H9 (cell line): Measurements from ENCODE around the gene TMEM92. TPM values are rescaled to one million over a fixed set of nuclear protein-coding genes. Genes with fewer than 3 reads are reported as not detected.

ENCODE experiments used
- DNase-seq: peaks from one replicate; pipeline ENCODE4 v3.0.0-alpha.2; 2017
- H2AFZ ChIP-seq: one replicate; pipeline ENCODE4 v1.6.1; 2013; ENCODE audit warnings: mild to moderate bottlenecking, low read length, control low read depth, moderate library complexity
- H2AK5ac ChIP-seq: 2 replicates; pipeline ENCODE4 v1.6.1; 2013; ENCODE audit warnings: low read length, control low read depth, mixed read lengths; ENCODE audit not compliant: insufficient read length
- H2BK120ac ChIP-seq: one replicate; pipeline ENCODE4 v1.6.1; 2013; ENCODE audit warnings: low read depth, mild to moderate bottlenecking, low read length, control low read depth, inconsistent platforms; ENCODE audit not compliant: poor library complexity, severe bottlenecking
- H2BK12ac ChIP-seq: 2 replicates; pipeline ENCODE4 v1.6.1; 2013; ENCODE audit warnings: low read length, control low read depth, mixed read lengths, low read depth; ENCODE audit not compliant: insufficient read length
- H2BK15ac ChIP-seq: 2 replicates; pipeline ENCODE4 v1.6.1; 2013; ENCODE audit warnings: low read depth, low read length, control low read depth
- H2BK20ac ChIP-seq: one replicate; pipeline ENCODE4 v1.6.1; 2013; ENCODE audit warnings: low read depth, mild to moderate bottlenecking, low read length, control low read depth, inconsistent platforms; ENCODE audit not compliant: poor library complexity, severe bottlenecking
- H2BK5ac ChIP-seq: 2 replicates; pipeline ENCODE4 v1.6.1; 2013; ENCODE audit warnings: low read length, control low read depth, mixed read lengths; ENCODE audit not compliant: insufficient read length
- H3K14ac ChIP-seq: 2 replicates; pipeline ENCODE4 v1.6.1; 2013; ENCODE audit warnings: low read length, control low read depth; ENCODE audit not compliant: insufficient read depth
- H3K18ac ChIP-seq: 2 replicates; pipeline ENCODE4 v1.6.1; 2013; ENCODE audit warnings: low read depth, mild to moderate bottlenecking, mixed read lengths, low read length, control low read depth; ENCODE audit not compliant: insufficient read length
- H3K23ac ChIP-seq: 2 replicates; pipeline ENCODE4 v1.6.1; 2013; ENCODE audit warnings: low read length, control low read depth, mixed read lengths, low read depth; ENCODE audit not compliant: insufficient read length
- H3K23me2 ChIP-seq: 2 replicates; pipeline ENCODE4 v1.6.1; 2013; ENCODE audit warnings: low read depth, mild to moderate bottlenecking, mixed read lengths, low read length, control low read depth; ENCODE audit not compliant: insufficient read length, poor library complexity, severe bottlenecking
- H3K27ac ChIP-seq: 2 replicates; pipeline ENCODE4 v1.5.1; 2013; ENCODE audit warnings: low read length, control low read depth, mixed read lengths, low read depth; ENCODE audit not compliant: insufficient read length
- H3K27me3 ChIP-seq: 2 replicates; pipeline ENCODE4 v1.6.1; 2013; ENCODE audit warnings: low read length, control low read depth, inconsistent platforms; ENCODE audit not compliant: insufficient read depth
- H3K4ac ChIP-seq: 2 replicates; pipeline ENCODE4 v1.6.1; 2013; ENCODE audit warnings: low read depth, mild to moderate bottlenecking, control low read depth, inconsistent platforms, low read length, moderate library complexity
- H3K4me1 ChIP-seq: 2 replicates; pipeline ENCODE4 v1.6.1; 2013; ENCODE audit warnings: low read length, control low read depth, inconsistent platforms; ENCODE audit not compliant: insufficient read depth
- H3K4me2 ChIP-seq: 2 replicates; pipeline ENCODE4 v1.6.1; 2013; ENCODE audit warnings: low read length, control low read depth, mixed read lengths; ENCODE audit not compliant: insufficient read length, insufficient read depth
- H3K56ac ChIP-seq: 2 replicates; pipeline ENCODE4 v1.6.1; 2013; ENCODE audit warnings: low read depth, mild to moderate bottlenecking, mixed read lengths, low read length, control low read depth; ENCODE audit not compliant: insufficient read length
- H3K79me1 ChIP-seq: 2 replicates; pipeline ENCODE4 v1.6.1; 2013; ENCODE audit warnings: low read depth, mild to moderate bottlenecking, moderate library complexity, low read length, control low read depth, inconsistent platforms; ENCODE audit not compliant: insufficient read depth, poor library complexity, severe bottlenecking
- H3K79me2 ChIP-seq: 2 replicates; pipeline ENCODE4 v1.6.1; 2013; ENCODE audit warnings: low read length, control low read depth, inconsistent platforms; ENCODE audit not compliant: insufficient read depth
- H3K9ac ChIP-seq: 2 replicates; pipeline ENCODE4 v1.6.1; 2013; ENCODE audit warnings: low read length, control low read depth, mixed read lengths; ENCODE audit not compliant: insufficient read length; ENCODE audit errors: extremely low read depth
- H3K9me3 ChIP-seq: one replicate; pipeline ENCODE4 v1.6.1; 2013; ENCODE audit warnings: low read depth, low read length, inconsistent platforms; ENCODE audit not compliant: control insufficient read depth
- H3T11ph ChIP-seq: one replicate; pipeline ENCODE4 v1.6.1; 2013; ENCODE audit warnings: mild to moderate bottlenecking, low read length, control low read depth, inconsistent platforms
- H4K20me1 ChIP-seq: one replicate; pipeline ENCODE4 v1.6.1; 2013; ENCODE audit not compliant: control insufficient read depth, insufficient read length, insufficient read depth
- H4K5ac ChIP-seq: 2 replicates; pipeline ENCODE4 v1.6.1; 2013; ENCODE audit warnings: low read depth, mild to moderate bottlenecking, mixed read lengths, low read length, control low read depth; ENCODE audit not compliant: insufficient read length
- H4K8ac ChIP-seq: replicated peaks from 2 replicates; pipeline ENCODE4 v1.6.1; 2013; ENCODE audit warnings: low read length, control low read depth, mixed read lengths, low read depth; ENCODE audit not compliant: insufficient read length
- H4K91ac ChIP-seq: 2 replicates; pipeline ENCODE4 v1.6.1; 2013; ENCODE audit warnings: low read depth, mild to moderate bottlenecking, moderate library complexity, mixed read lengths, low read length, control low read depth; ENCODE audit not compliant: insufficient read length
- H3K27ac Mint-ChIP-seq, 3 experiments: 2 replicates in 2 of 3; 3 replicates in 1 of 3; pipeline ENCODE4 v1.8.0; 2020 to 2021; ENCODE audit warnings: mixed read lengths in 3 of 3, mild to moderate bottlenecking in 1 of 3, moderate library complexity in 1 of 3
- H3K27me3 Mint-ChIP-seq: 2 replicates; pipeline ENCODE4 v1.8.0; 2021; ENCODE audit warnings: low read depth, mild to moderate bottlenecking, moderate library complexity, mixed read lengths
- H3K36me3 Mint-ChIP-seq, 3 experiments: 2 replicates in 2 of 3; 3 replicates in 1 of 3; pipeline ENCODE4 v1.8.0; 2020 to 2021; ENCODE audit warnings: low read depth in 3 of 3, mixed read lengths in 3 of 3; ENCODE audit not compliant: insufficient read depth in 1 of 3
- H3K4me1 Mint-ChIP-seq, 2 experiments: 2 replicates each; pipeline ENCODE4 v1.8.0; 2020; ENCODE audit warnings: mixed read lengths in 2 of 2
- H3K4me3 Mint-ChIP-seq, 2 experiments: 2 replicates in 1 of 2; 3 replicates in 1 of 2; pipeline ENCODE4 v1.8.0; 2020 to 2021; ENCODE audit warnings: mild to moderate bottlenecking in 2 of 2, mixed read lengths in 2 of 2, moderate library complexity in 1 of 2
- H3K9me3 Mint-ChIP-seq, 2 experiments: 2 replicates in 1 of 2; 3 replicates in 1 of 2; pipeline ENCODE4 v1.8.0; 2020; ENCODE audit warnings: mild to moderate bottlenecking in 2 of 2, mixed read lengths in 2 of 2, moderate library complexity in 1 of 2
- CTCF ChIP-seq: fragments of 200-600 bp; sonication (generic); conservative IDR thresholded peaks from 3 replicates; pipeline ENCODE4 v1.8.0; 2021; ENCODE audit warnings: antibody characterized with exemption, mild to moderate bottlenecking
- WGBS: extraction: QIAGEN DNeasy Blood & Tissue Kit; methylation state at CpG from one replicate; pipeline ENCODE4 v1.1.7; 2013; ENCODE audit warnings: missing lambda C conversion rate, low lambda C conversion rate, mixed read lengths; ENCODE audit not compliant: insufficient read length; ENCODE audit errors: extremely low coverage; 5-methylcytosine and 5-hydroxymethylcytosine counted together
- total RNA-seq: library from RNA; stranded (reverse); gene quantifications from 2 replicates; pipeline ENCODE4 v1.2.1, GENCODE V29; 2021

TMEM92 gene
- total RNA-seq, 1 experiment from 2014 or later: 10.9 TPM

GRCh38 chr17:50280801-50281441 lies 6.7 kb downstream of the TMEM92 start:
- no peaks in the 10 kb centered on the region; the same call in 1 of the 2 replicates for H3K27me3 ChIP-seq
- H2BK12ac ChIP-seq: no peak overlapping the region
- no peak overlapping the region for H3K4me3 Mint-ChIP-seq
- no peak overlapping the region for H3K56ac ChIP-seq
- H3K4ac ChIP-seq: no peak overlapping the region
- no peak overlapping the region for H2AFZ ChIP-seq
- no CpG with 5 or more reads among the region's 7 CpGs for WGBS
- no peak overlapping the region for H3K27ac ChIP-seq
- no peak overlapping the region for H3K4me2 ChIP-seq
- H2BK5ac ChIP-seq: no peak overlapping the region
- H4K5ac ChIP-seq: no peak overlapping the region
- H3K23me2 ChIP-seq: no peaks in the 10 kb centered on the region
- H3K79me2 ChIP-seq: no peaks in the 10 kb centered on the region
- H3K18ac ChIP-seq: no peak overlapping the region
- H4K8ac ChIP-seq: no peak overlapping the region
- H3K14ac ChIP-seq: no peak overlapping the region
- no peak overlapping the region for H2BK120ac ChIP-seq
- no peak overlapping the region for H3T11ph ChIP-seq
- H3K9me3 ChIP-seq: no peaks in the 10 kb centered on the region
- H3K27ac Mint-ChIP-seq: peak overlapping the region in 1 of 3 experiments; percentile 81; a peak in 1 of 7 replicates
- peaks cover 16% of the 10 kb centered on the region for H3K27me3 Mint-ChIP-seq
- H2BK15ac ChIP-seq: no peak overlapping the region
- no peaks in the 10 kb centered on the region for H4K20me1 ChIP-seq
- H3K9ac ChIP-seq: no peak overlapping the region
- H3K36me3 Mint-ChIP-seq: peaks cover 16 to 27% (median 16%) of the 10 kb centered on the region in 3 experiments; a peak in 6 of 7 replicates
- H3K4me1 Mint-ChIP-seq: peaks cover 45 to 48% of the 10 kb centered on the region in 2 experiments
- no peak for DNase-seq
- no peak overlapping the region for H4K91ac ChIP-seq
- H3K9me3 Mint-ChIP-seq: peaks cover 10 to 12% of the 10 kb centered on the region in 2 experiments; a peak in 4 of 5 replicates
- peaks cover 10% of the 10 kb centered on the region; the same call in 1 of the 2 replicates for H3K4me1 ChIP-seq
- no peak for TF ChIP-seq CTCF
- no peaks in the 10 kb centered on the region for H3K79me1 ChIP-seq
- H2AK5ac ChIP-seq: no peak overlapping the region
- no peak overlapping the region for H3K23ac ChIP-seq
- H2BK20ac ChIP-seq: no peak overlapping the region
